HCT116 (cell line): ENCODE data around the gene RAD52. TPM values are rescaled to one million over a fixed set of nuclear protein-coding genes. Genes with fewer than 3 reads are reported as not detected.

Source experiments
- ATAC-seq: fragments of 200-7000 bp; cut with Tn5 transposase; 2 replicates; pipeline ENCODE4 v1.9.1; 2020; ENCODE audit warnings: mild to moderate bottlenecking, moderate library complexity
- BruUV-seq: library from RNA; stranded (reverse); fragments of 400-500 nt; replicated peaks from 2 replicates; lab custom pipeline; 2021; lab: Mats Ljungman, UMichigan
- CTCF ChIA-PET: fragments of 300-600 bp; sonication (Branson Sonifier 250); formaldehyde crosslinking; loops from one replicate; lab custom pipeline; 2021; ENCODE audit warnings: antibody characterized with exemption; lab: Charles Lee
- POLR2A ChIA-PET: fragments of 300-600, 350-600 bp; sonication (Branson Sonifier 250); formaldehyde crosslinking; loops from one replicate; lab custom pipeline; 2021; ENCODE audit warnings: antibody characterized with exemption; lab: Charles Lee
- RAD21 ChIA-PET, 2 experiments: fragments of 300-600 bp; sonication (Branson Sonifier 250); formaldehyde crosslinking; loops; one replicate each; lab custom pipeline; 2023; ENCODE audit warnings: low total read pairs in 2 of 2; ENCODE audit not compliant: uncharacterized antibody in 2 of 2, unreplicated experiment in 2 of 2, low non-redundant PET in 1 of 2; lab: Charles Lee
- DNase-seq: peaks from one replicate; pipeline ENCODE4 v3.0.0-alpha.2; 2010; ENCODE audit warnings: low read depth, low spot score
- H2AFZ ChIP-seq: fragments of 200-600 bp; shearing (Covaris generic), sonication (generic); 2 replicates; pipeline ENCODE4 v1.6.1; 2017; ENCODE audit warnings: low read depth, mixed run types, mixed read lengths, antibody characterized with exemption, low read length; ENCODE audit not compliant: poor library complexity, severe bottlenecking
- H3K27ac ChIP-seq: 2 replicates; pipeline ENCODE4 v1.5.1; 2012; ENCODE audit warnings: low read depth, low read length
- H3K27me3 ChIP-seq: fragments of 200-600 bp; sonication (generic); 2 replicates; pipeline ENCODE4 v1.6.1; 2016; ENCODE audit warnings: mixed run types, low read length, mixed read lengths; ENCODE audit not compliant: insufficient read depth
- H3K36me3 ChIP-seq, 2 experiments: fragments of 200-500 bp in 1 of 2; fragments of 200-600 bp in 1 of 2; sonication (Bioruptor generic) in 1 of 2; sonication (generic) in 1 of 2; 2 replicates each; pipeline versions ENCODE4 v1.5.1 to v1.6.1; 2014 to 2016; ENCODE audit warnings: low read length in 2 of 2, inconsistent platforms in 1 of 2, mixed read lengths in 1 of 2, mixed run types in 1 of 2; ENCODE audit not compliant: insufficient read depth in 2 of 2, control insufficient read depth in 1 of 2
- H3K4me1 ChIP-seq, 2 experiments: fragments of 200-600 bp in 1 of 2; sonication (generic) in 1 of 2; 2 replicates each; pipeline versions ENCODE4 v1.5.1 to v1.6.1; 2012 to 2017; ENCODE audit warnings: low read length in 2 of 2, inconsistent platforms in 1 of 2, mild to moderate bottlenecking in 1 of 2, mixed read lengths in 1 of 2, mixed run types in 1 of 2, moderate library complexity in 1 of 2; ENCODE audit not compliant: insufficient read depth in 2 of 2, control insufficient read depth in 1 of 2
- H3K4me2 ChIP-seq: fragments of 200-600 bp; sonication (generic); 2 replicates; pipeline ENCODE4 v1.6.1; 2017; ENCODE audit warnings: mixed run types, low read length, mixed read lengths
- H3K4me3 ChIP-seq, 2 experiments: fragments of 200-600 bp in 1 of 2; sonication (generic) in 1 of 2; replicated peaks in 1 of 2; 2 replicates each; pipeline ENCODE4 v1.5.1; 2011 to 2016; ENCODE audit warnings: low read length in 2 of 2, control low read depth in 1 of 2, low read depth in 1 of 2, mild to moderate bottlenecking in 1 of 2, mixed read lengths in 1 of 2, mixed run types in 1 of 2
- H3K79me2 ChIP-seq: fragments of 200-600 bp; sonication (generic); 2 replicates; pipeline ENCODE4 v1.6.1; 2017; ENCODE audit warnings: mild to moderate bottlenecking, mixed run types, low read length, moderate library complexity, mixed read lengths; ENCODE audit not compliant: insufficient read depth
- H3K9ac ChIP-seq: fragments of 200-600 bp; sonication (generic); 2 replicates; pipeline ENCODE4 v1.6.1; 2016; ENCODE audit warnings: low read length, mixed read lengths
- H3K9me2 ChIP-seq: fragments of 200-600 bp; sonication (generic), shearing (Covaris generic); 2 replicates; pipeline ENCODE4 v1.6.1; 2017; ENCODE audit warnings: mixed run types, mild to moderate bottlenecking, moderate library complexity; ENCODE audit not compliant: insufficient read depth
- H3K9me3 ChIP-seq, 2 experiments: fragments of 200-500 bp in 1 of 2; fragments of 200-600 bp in 1 of 2; sonication (Bioruptor generic) in 1 of 2; sonication (generic) in 1 of 2; 2 replicates each; pipeline ENCODE4 v1.6.1; 2014 to 2017; ENCODE audit warnings: low read length in 2 of 2, mixed read lengths in 2 of 2, inconsistent platforms in 1 of 2, low read depth in 1 of 2, mild to moderate bottlenecking in 1 of 2, mixed run types in 1 of 2, moderate library complexity in 1 of 2; ENCODE audit not compliant: control insufficient read depth in 1 of 2, insufficient read depth in 1 of 2
- H4K20me1 ChIP-seq: fragments of 200-600 bp; sonication (generic), shearing (Covaris generic); 2 replicates; pipeline ENCODE4 v1.6.1; 2017; ENCODE audit warnings: mixed run types, mild to moderate bottlenecking, moderate library complexity; ENCODE audit not compliant: insufficient read depth
- CBX3 ChIP-seq: IDR thresholded peaks from 2 replicates; pipeline ENCODE4 v1.6.1; 2012; ENCODE audit warnings: low read depth
- ELF1 ChIP-seq: IDR thresholded peaks from 2 replicates; pipeline ENCODE4 v1.6.1; 2012; ENCODE audit warnings: low read depth, borderline replicate concordance
- EZH2 ChIP-seq: fragments of 200-600 bp; sonication (generic); IDR thresholded peaks from 2 replicates; pipeline ENCODE4 v1.6.1; 2017; ENCODE audit warnings: antibody characterized with exemption, mixed run types
- EZH2phosphoT487 ChIP-seq: fragments of 200-600 bp; IDR thresholded peaks from 2 replicates; pipeline ENCODE4 v1.6.1; 2018; ENCODE audit warnings: antibody characterized with exemption, borderline replicate concordance
- POLR2A ChIP-seq: IDR thresholded peaks from 2 replicates; pipeline ENCODE4 v1.7.0; 2011; ENCODE audit warnings: borderline replicate concordance; ENCODE audit not compliant: insufficient read depth, insufficient read length; ENCODE audit errors: extremely low read depth
- POLR2AphosphoS5 ChIP-seq: IDR thresholded peaks from 2 replicates; pipeline ENCODE4 v1.6.1; 2011; ENCODE audit warnings: mild to moderate bottlenecking, low read depth, low read length, moderate library complexity
- SIN3A ChIP-seq: IDR thresholded peaks from 2 replicates; pipeline ENCODE4 v1.6.1; 2012; ENCODE audit warnings: low read depth
- SP1 ChIP-seq: IDR thresholded peaks from 2 replicates; pipeline ENCODE4 v1.6.1; 2012; ENCODE audit warnings: low read depth
- SRF ChIP-seq: IDR thresholded peaks from 2 replicates; pipeline ENCODE4 v1.6.1; 2012; ENCODE audit warnings: low read depth
- TCF7L2 ChIP-seq: IDR thresholded peaks from 2 replicates; pipeline ENCODE4 v1.7.0; 2011; ENCODE audit warnings: borderline replicate concordance, inconsistent platforms; ENCODE audit not compliant: insufficient read depth, insufficient read length; ENCODE audit errors: extremely low read depth
- YY1 ChIP-seq: IDR thresholded peaks from 2 replicates; pipeline ENCODE4 v1.6.1; 2011; ENCODE audit warnings: low read length, low read depth, moderate library complexity, mild to moderate bottlenecking; ENCODE audit not compliant: insufficient replicate concordance; ENCODE audit errors: extremely low read depth
- ZFX ChIP-seq: fragments of 450-650 bp; IDR thresholded peaks from 2 replicates; pipeline ENCODE4 v1.6.1; 2017
- intact Hi-C: fragments of 100-400 bp; cut with micrococcal nuclease; formaldehyde crosslinking; loops from 2 replicates; pipeline ENCODE4 v1.10.0; 2022
- total RNA-seq: library from RNA; stranded (reverse); gene quantifications from one replicate; pipeline ENCODE4 v1.2.1, GENCODE V29; 2021; ENCODE audit not compliant: unreplicated experiment
- TF ChIP-seq, protein P1 (sequence below), 3 experiments: fragments of 200-600 bp in 1 of 3; sonication (generic) in 1 of 3; IDR thresholded peaks in 2 of 3; conservative IDR thresholded peaks in 1 of 3; 2 replicates each; pipeline ENCODE4 v1.5.1; 2012 to 2017; ENCODE audit warnings: low read depth in 2 of 3, low read length in 2 of 3, antibody characterized with exemption in 1 of 3, borderline replicate concordance in 1 of 3, control low read depth in 1 of 3, mild to moderate bottlenecking in 1 of 3, mixed read lengths in 1 of 3, mixed run types in 1 of 3, moderate library complexity in 1 of 3; ENCODE audit not compliant: insufficient read depth in 1 of 3
- TF ChIP-seq, protein P2 (sequence below): IDR thresholded peaks from 2 replicates; pipeline ENCODE4 v1.6.1; 2012
- TF ChIP-seq, protein P3 (sequence below): IDR thresholded peaks from 2 replicates; pipeline ENCODE4 v1.6.1; 2012

The RAD52 gene
- total RNA-seq, 1 experiment from 2014 or later: 24.4 TPM

DNA sequence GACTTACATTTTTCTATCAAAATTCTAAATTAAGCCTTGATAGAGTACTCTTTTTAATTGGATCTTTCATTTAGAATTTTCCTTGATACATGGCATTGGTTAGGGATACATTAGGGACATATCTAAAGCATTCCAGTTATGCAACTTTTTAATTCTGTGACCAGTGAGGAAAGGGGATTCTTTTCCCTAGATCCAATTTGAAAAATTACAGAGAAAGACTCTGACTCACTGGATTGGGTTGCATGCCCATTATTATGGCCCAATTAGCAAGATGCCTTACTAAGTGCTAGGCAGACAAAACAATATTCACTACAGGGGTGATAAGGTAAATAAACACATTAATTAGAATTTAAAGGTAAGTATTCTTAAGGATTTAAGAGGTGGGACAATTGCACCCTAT, 5.2 kb upstream of the RAD52 start:
- Histone ChIP-seq H3K9me2 (no peaks in the 10 kb centered on the region), H3K4me2 (no peak overlapping the region), H3K9me3 (no peaks in the 10 kb centered on the region), H3K4me3 (no peak overlapping the region), H2AFZ (no peak overlapping the region), H3K27ac (no peak overlapping the region), H3K36me3 (no peaks in the 10 kb centered on the region), H4K20me1 (no peaks in the 10 kb centered on the region), H3K9ac (no peak overlapping the region), H3K27me3 (no peaks in the 10 kb centered on the region), H3K4me1 (peaks cover 0 to 7% of the 10 kb centered on the region in 2 experiments; a peak in 2 of 4 replicates), H3K79me2 (no peaks in the 10 kb centered on the region)
- no peak for DNase-seq
- ChIA-PET RAD21 (no interaction called here), POLR2A (no interaction called here), CTCF (no interaction called here)
- TF ChIP-seq POLR2A: no peak
- no peak for TF ChIP-seq EZH2phosphoT487
- TF ChIP-seq ELF1: no peak
- no peak for TF ChIP-seq SP1
- no peak for TF ChIP-seq SRF
- TF ChIP-seq ZFX: no peak
- intact Hi-C loops: no loop called here
- no TSS peak for BruUV-seq
- no peak for ATAC-seq

DNA sequence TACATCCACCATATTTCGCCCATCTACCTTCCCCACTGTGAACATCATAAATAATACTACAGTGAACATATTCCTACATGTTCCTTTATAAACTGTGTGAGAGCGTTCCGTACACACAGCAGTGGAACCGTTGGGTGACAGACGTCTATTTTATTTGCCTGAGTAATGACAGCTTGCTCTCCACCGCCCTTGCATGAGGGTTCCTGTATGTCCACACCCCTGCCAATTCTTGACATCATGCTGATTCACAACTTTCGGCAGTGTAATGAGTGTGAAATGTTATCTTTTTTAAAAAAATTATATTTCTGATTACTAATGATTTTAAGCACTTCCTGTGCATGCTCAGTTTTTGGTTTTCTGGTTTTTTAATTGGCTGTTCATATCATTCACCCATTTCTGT, 4.3 kb upstream of the RAD52 start:
- BruUV-seq: no TSS peak
- H3K4me3 ChIP-seq: no peak overlapping the region
- intact Hi-C loops: no loop called here
- H2AFZ ChIP-seq: no peak overlapping the region
- POLR2A ChIA-PET: no interaction called here
- H3K9me2 ChIP-seq: no peaks in the 10 kb centered on the region
- H3K4me1 ChIP-seq: peaks cover 0 to 7% of the 10 kb centered on the region in 2 experiments; a peak in 2 of 4 replicates
- RAD21 ChIA-PET: no interaction called here
- no peaks in the 10 kb centered on the region for H3K9me3 ChIP-seq
- ATAC-seq (no peak), DNase-seq (no peak)
- H3K9ac ChIP-seq: no peak overlapping the region
- no peak for TF ChIP-seq ELF1
- TF ChIP-seq, protein P1, sequence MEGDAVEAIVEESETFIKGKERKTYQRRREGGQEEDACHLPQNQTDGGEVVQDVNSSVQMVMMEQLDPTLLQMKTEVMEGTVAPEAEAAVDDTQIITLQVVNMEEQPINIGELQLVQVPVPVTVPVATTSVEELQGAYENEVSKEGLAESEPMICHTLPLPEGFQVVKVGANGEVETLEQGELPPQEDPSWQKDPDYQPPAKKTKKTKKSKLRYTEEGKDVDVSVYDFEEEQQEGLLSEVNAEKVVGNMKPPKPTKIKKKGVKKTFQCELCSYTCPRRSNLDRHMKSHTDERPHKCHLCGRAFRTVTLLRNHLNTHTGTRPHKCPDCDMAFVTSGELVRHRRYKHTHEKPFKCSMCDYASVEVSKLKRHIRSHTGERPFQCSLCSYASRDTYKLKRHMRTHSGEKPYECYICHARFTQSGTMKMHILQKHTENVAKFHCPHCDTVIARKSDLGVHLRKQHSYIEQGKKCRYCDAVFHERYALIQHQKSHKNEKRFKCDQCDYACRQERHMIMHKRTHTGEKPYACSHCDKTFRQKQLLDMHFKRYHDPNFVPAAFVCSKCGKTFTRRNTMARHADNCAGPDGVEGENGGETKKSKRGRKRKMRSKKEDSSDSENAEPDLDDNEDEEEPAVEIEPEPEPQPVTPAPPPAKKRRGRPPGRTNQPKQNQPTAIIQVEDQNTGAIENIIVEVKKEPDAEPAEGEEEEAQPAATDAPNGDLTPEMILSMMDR (IDR thresholded peaks at IDR 0.05 in 2 of 3, conservative IDR thresholded peaks at IDR 0.05 in 1 of 3; ENCODE audit: borderline replicate concordance in 1 of 3, insufficient read depth in 1 of 3, low read depth in 2 of 3, low read length in 2 of 3): no peak
- no peak for TF ChIP-seq SRF
- TF ChIP-seq SIN3A: no peak
- no peak for TF ChIP-seq SP1
- TF ChIP-seq POLR2A: no peak
- TF ChIP-seq, protein P2, sequence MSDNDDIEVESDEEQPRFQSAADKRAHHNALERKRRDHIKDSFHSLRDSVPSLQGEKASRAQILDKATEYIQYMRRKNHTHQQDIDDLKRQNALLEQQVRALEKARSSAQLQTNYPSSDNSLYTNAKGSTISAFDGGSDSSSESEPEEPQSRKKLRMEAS: no peak
- TF ChIP-seq, protein P3, sequence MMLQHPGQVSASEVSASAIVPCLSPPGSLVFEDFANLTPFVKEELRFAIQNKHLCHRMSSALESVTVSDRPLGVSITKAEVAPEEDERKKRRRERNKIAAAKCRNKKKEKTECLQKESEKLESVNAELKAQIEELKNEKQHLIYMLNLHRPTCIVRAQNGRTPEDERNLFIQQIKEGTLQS: no peak
- TF ChIP-seq CBX3: no peak
- TF ChIP-seq EZH2phosphoT487: no peak
- TF ChIP-seq EZH2: no peak
- no peak for TF ChIP-seq POLR2AphosphoS5
- no peak for TF ChIP-seq TCF7L2
- no peak for TF ChIP-seq YY1
- no peak overlapping the region for H3K4me2 ChIP-seq
- CTCF ChIA-PET: no interaction called here
- H3K27me3 ChIP-seq: no peaks in the 10 kb centered on the region
- no peaks in the 10 kb centered on the region for H3K36me3 ChIP-seq
- H3K27ac ChIP-seq: no peak overlapping the region
- H3K79me2 ChIP-seq: peaks cover 5% of the 10 kb centered on the region
- H4K20me1 ChIP-seq: no peaks in the 10 kb centered on the region
